GM18873 (cell line): ENCODE data around the gene SLC46A1.

Source experiments
- ATAC-seq: cut with Tn5 transposase; IDR thresholded peaks from one replicate; pipeline ENCODE4 v1.9.1; 2021; ENCODE audit warnings: mild to moderate bottlenecking, moderate library complexity, moderate number of reproducible peaks; ENCODE audit not compliant: unreplicated experiment, low FRiP score

Gene SLC46A1

GRCh38 chr17:28385037-28385400 lies 21.0 kb downstream of the SLC46A1 start:
- no peak for ATAC-seq

GRCh38 chr17:28384281-28385036 lies 21.6 kb downstream of the SLC46A1 start:
- ATAC-seq: no peak

- ATAC-seq: no peak
These were observed 24.7 kb downstream of the SLC46A1 start for GRCh38 chr17:28381141-28381825.

- ATAC-seq: no peak
These were observed 25.9 kb downstream of the SLC46A1 start for GRCh38 chr17:28379814-28380801.

- ATAC-seq: no peak
These were observed 33.1 kb downstream of the SLC46A1 start for GRCh38 chr17:28372945-28373274.

- no peak for ATAC-seq
These were observed 33.6 kb downstream of the SLC46A1 start for GRCh38 chr17:28372203-28372944.

GRCh38 chr17:28371245-28372202 lies 34.5 kb downstream of the SLC46A1 start, which contains the start of gene SARM1:
Gene SARM1, plus strand, starts transcription at chr17:28371694. Its CDS starts 339 bp downstream, at chr17:28372033.
- ATAC-seq: no peak

GRCh38 chr17:28370744-28371103 lies 35.3 kb downstream of the SLC46A1 start:
- ATAC-seq: no peak

- no peak for ATAC-seq
These were observed 35.8 kb downstream of the SLC46A1 start, which contains the start of gene VTN for GRCh38 chr17:28370035-28370743. Gene VTN, minus strand, starts transcription at chr17:28370307. Its CDS starts 104 bp downstream, at chr17:28370203.

GRCh38 chr17:28369684-28370034 lies 36.4 kb downstream of the SLC46A1 start:
- ATAC-seq: no peak

- ATAC-seq: no peak
These were observed 36.9 kb downstream of the SLC46A1 start for GRCh38 chr17:28368915-28369683.

- no peak for ATAC-seq
These were observed 37.6 kb downstream of the SLC46A1 start for GRCh38 chr17:28368306-28368831.

- no peak for ATAC-seq
These were observed 38.2 kb downstream of the SLC46A1 start for GRCh38 chr17:28367641-28368305.

GRCh38 chr17:28366605-28367004 lies 39.4 kb downstream of the SLC46A1 start:
- ATAC-seq: no peak

- no peak for ATAC-seq
These were observed 40.5 kb downstream of the SLC46A1 start for GRCh38 chr17:28365487-28365886.

- ATAC-seq: no peak
These were observed 41.2 kb downstream of the SLC46A1 start, which contains the start of gene SEBOX for GRCh38 chr17:28364665-28365363. Gene SEBOX, minus strand, starts transcription at chr17:28365199. Its CDS starts 48 bp downstream, at chr17:28365151.
